ENCODE measurements around the gene KRT78.

KRT78 gene

DNA sequence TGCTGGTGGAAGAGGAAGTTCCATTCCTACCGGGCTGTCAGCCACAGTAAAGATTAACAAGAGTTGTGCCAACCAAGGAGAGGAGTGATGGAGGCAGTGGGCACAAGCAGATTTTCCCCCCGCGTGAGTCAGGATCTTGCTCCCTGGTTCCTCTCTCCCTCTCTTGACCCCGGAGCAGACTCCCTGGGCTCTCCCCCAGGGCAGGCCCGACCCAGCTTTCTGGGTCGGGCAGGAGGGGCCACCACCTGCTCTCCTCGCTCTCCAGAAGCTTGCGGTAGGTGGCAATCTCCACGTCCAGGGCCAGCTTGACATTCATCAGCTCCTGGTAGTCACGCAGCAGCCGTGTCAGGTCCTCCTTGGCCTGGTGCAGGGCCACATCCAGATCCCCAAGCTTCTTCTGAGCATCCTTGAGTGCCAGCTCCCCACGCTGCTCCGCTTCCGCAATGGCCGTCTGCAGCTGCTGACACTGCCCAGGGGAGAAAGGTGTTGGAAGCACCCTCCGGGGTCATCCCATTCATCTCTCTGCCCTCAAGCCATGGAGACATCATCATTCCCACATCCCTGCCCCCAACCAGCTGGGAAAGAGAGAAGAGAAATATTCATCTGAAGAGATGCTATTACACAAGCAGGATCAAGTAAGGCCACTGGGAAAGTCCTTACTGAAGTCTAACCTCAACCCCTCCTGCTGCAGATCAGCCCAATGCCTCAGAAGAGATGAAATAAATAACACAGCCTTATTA lies 25.9 kb downstream of the KRT78 start:
- no peak for DNase-seq

DNA sequence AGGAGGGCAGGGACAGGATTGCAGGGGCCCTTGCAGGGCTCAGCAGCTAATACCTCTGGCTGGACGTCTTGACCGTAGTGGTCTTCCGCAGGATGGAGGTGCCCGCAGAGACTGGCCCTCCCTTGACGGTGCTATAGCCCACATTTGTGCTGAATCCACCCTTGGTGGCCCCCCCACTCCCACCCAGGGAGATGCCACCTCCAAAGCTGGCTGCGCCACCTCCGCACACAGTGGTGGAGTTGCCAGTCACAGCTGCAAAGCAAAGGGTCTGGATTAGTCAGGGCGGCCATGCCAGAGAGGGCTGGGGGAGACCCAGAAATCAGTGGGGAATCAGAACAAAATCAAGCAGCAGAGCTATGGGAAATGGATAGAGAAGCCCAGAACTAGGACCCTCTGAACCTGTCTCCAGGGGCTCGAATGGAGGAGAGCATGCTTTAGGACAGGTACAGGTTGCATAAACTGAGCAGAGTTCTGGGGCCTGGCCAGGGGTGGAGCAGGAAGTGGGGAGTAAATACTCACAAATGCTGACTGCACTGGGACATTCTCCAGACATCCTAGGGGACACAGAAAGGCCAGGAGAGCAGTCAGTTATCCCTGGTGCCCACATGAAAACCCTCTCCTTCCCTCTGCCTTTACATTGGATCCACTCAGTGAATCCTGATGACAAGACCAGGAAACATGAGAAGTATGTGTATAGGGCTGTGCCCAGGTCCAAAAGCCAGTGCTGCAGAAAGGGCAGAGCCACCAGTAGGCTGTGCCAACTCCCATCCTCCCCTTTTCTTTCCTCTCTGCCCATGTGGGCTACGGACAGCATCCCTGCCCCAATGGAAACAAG lies 26.8 kb downstream of the KRT78 start:
- no peak for DNase-seq

DNA sequence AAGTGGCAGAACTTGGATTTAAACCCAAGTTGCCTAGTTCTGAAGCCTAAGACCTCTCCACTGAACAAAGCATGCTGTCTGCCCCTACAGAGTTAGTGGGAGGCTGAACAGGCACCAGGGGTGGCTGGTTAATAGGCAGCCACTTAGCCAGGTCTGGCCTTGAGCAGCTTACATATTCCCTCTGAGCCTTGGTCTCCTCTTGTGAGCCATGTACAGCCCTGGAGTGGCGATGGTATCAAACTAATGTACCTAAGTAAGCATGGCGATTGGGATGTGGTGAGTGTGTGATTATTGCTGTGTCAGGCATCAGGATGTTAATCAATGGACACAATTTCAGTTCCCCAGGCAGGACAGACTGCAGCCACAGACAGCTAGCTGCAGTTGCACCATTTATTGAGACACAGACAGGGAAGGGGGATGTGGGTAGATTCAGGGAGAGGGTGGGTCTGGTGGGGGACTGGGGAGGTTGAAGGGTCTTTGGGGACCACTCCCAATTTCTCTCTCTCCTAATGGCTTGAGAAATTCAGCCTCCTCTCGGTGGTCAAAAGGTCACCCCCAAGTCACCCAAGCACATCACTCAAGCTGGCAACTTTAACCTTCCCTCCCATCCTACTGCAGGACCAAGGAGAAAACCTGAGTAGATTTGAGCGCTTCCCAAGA lies 27.6 kb downstream of the KRT78 start:
- DNase-seq = no peak

DNA sequence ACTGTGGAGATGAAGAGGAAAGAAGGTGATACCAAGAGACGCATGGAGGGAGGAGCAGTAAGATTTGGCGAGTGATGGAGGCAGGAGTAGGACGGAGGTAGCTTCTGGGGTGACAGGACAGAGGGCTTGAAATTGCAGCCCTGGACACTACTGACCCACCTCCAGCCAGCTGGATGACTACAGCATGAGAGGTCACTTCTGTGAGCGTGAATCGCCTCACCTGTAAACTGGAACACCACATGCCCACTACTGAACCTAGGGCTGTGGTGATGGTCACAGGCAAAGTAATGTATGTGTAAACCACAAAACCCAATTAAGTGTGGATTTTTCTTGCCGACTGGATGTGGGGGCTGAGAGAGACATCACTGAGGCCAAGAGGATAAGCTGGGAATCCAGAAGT lies 28.3 kb downstream of the KRT78 start:
- no peak for DNase-seq

DNA sequence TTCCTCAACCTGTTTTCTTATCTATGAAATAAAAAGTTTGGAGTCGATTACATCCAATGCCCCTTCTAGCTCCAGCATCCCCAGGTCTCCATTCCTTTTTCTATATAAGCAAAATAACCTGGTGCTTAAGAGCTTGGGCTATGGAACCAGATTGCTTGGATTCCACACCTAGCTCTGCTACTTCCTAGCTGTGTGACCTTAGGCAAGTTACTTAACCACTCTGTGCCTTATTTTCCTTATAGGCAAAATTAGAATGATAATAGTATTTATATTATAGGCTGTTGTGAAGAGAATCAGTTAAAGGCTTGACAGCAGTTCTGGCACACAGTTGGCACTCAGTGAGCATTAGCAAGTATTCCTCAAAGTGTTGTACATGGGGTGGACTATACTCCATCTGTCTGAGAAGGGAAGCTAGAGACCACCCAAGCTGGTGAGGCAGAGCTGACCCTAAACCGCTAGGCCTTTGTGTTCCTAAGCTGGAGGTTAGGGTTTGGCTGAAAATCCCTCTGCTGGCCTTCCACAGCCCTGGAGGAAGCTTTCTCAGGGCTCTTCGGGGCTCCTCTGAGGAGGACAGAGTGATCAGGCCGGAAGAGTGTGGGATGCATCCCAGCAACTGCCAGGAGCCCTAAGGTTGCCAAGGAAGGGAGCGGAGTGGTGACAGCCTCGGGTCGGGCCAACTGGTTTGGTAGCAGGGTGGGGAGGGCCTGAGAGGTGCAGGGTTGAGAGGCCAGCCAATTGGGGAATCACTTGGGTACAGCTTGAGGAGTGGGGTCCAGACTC lies 28.9 kb downstream of the KRT78 start:
- DNase-seq = no peak

DNA sequence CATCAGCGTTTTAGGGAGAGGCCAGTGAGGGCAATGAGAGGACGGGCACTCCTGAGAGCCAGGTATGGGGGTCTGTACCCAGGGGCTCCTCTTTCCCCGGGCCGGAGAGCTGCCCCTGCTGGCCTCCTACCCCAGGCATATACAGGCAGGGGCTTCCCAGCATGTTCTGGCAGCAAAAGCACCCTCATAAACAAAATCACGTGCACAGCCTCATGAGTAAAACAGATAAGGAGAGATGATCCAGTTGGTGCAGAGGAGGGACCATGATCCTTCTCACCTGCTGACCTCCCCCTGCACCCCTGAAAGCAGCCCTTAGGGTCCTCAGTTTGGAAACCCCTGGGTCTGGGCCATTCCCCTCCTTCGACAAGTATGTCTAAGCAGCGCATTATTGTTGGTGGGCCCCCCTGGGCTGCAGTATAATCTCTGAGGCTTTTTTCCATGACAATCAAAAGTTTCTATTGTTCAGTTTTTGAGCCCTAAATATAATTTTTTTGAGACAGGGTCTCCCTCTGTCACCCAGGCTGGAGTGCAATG lies 29.8 kb downstream of the KRT78 start:
- DNase-seq = no peak

DNA sequence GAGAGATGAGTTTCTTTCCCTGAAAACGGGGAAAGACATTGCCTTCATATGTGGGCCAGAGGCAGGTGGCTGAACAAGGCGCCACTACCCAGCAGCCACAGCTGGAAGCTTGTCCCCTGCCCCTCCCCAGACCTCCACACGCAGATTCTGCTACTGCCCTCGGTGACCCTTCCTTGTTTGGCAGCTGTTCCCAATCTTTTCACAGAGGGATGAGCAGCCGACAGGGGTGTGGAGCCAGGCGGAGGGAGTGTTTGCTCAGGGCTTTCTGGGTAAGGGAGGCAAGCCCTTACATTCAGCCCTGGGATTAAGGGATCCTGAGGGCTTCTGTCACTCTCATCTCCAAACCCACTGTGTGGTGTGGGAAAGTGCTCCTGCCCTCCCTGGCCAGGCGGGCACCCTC lies 30.4 kb downstream of the KRT78 start:
- DNase-seq = peak; percentile 63 to 75

DNA sequence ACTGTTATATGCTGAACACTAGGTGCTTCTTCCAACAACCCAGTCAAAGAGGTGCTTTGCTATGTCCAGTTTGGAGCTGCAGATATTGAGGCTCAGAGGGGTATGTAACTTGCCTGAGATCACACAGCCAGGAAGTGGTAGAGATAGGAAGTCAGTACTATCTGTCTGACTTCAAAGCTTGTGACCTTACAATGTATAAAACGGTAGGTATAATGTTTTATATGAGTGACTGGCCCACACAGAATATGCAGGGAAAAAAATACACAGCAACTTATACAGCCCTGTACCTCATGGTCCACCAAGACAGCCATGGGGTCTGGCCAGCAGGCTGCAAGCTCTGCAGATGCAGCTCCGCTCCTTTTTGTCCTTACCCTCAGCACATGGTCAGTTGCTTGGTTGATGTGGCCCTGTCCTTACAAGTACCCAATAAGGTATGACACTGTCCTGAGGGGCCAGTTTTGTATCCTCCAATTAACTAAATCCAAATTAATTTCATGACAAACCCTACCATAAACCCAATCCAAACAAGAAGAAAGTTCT lies 31.0 kb downstream of the KRT78 start:
- DNase-seq = no peak

DNA sequence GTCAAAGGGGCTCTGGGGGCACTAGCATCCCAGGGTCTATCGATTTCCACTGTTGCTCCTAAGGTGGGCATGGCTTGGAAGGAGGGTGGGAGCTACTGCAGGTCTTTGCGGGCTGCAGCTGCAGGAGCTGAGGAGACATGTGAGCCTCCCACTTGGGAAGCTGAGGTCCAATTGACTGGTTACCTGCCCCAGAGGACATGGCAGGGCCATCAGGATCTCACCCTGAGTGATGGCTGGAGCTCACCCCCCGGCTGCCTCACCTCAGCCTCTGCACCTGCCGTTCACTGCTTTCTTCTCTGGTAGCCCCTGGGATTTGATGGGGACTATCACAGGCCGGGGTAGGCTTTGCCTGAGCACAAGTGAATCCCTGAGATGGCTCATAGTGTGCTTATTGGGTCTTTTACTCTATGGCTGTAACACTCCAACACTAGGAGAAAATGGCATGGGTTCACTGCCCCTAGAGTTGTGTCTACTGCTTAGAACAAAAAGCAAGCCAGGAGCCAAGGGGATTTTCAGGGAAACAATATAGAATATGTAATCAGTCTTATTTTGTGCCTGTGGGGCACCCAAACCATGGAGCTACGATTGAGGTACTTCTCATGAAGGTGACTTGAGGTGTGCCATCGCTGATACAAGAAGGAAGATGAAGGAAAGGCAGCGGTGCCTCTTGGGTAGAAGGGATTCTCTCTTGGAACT lies 31.6 kb downstream of the KRT78 start:
- DNase-seq = no peak

DNA sequence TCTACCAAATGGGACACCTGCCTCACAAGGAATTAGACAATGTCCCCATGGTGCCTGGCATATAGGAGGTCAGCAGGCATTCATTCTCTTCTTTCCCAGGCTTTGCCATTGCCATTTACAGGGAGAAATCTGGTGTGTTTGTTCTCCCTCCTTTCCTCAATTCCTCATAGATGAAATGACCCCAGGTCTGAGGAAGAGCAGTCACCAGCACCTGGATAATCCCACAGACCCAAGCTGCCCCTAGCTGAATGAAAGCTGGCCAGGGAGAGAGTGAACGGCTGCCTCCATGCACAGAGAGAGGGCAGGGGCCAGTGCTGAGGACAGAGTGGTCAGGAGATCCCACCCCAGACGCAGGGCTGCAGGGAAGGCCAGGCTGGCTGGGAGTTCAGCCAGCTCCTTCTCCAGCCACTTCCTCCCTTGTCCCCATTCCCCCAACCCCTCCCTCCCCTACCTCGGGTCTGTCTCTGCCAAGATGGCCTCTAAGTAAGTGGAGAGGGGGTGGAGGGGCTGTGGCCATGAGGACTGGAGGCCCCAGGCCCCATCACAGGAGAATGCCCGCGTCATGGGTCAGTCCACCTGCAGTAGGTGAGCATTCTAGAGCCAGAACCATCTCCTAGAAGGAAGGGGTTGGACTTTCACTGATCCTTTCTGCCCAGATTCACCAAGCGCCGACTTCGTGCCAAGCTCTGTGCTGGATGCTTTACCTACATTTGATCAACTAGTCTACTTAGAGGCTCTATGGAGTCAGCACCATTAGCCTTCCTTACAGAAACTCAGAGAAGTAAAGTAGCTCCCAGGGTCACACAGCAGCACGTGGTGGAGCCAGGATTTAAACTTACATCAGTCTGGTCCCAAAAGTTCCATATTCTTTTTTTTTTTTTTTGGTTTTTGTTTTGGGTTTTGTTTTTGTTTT lies 32.9 kb downstream of the KRT78 start:
- DNase-seq = no peak

DNA sequence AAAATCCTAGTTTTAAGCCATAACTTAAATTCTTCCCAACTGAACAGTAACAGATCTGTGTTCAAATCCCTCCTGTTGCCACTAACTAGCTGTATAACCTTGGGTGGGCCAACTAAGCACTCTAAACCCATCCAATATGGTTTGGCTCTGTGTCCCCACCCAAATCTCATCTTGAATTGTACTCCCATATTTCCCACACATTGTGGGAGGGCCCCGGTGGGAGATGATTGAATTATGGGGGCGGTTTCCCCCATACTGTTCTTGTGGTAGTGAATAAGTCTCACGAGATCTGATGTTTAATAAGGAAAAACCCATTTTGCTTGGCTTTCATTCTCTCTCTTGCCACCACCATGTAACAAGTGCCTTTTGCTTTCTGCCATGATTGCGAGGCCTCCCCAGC lies 33.6 kb downstream of the KRT78 start:
- DNase-seq = no peak

DNA sequence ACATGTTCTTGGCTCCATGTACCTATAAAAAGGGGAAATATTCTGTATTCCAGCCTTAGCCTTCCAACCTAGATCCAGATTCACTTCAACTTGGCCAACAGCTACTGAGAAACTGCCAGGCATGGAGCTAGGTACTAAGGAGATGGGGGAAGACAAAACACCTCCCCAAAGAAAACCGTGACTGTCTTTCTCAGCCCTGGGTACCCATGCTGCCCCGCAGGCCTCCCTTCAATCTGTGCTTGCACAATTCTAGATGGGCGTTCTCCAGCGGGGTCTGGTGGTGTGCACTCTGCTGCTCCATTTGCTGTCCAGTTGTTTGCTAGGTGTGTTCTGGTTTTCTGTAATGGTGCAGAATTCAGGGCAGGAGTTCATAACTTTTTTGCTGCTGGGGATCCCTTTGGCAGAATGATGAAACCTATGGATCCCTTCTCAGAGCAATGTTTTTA lies 34.1 kb downstream of the KRT78 start:
- no peak for DNase-seq

DNA sequence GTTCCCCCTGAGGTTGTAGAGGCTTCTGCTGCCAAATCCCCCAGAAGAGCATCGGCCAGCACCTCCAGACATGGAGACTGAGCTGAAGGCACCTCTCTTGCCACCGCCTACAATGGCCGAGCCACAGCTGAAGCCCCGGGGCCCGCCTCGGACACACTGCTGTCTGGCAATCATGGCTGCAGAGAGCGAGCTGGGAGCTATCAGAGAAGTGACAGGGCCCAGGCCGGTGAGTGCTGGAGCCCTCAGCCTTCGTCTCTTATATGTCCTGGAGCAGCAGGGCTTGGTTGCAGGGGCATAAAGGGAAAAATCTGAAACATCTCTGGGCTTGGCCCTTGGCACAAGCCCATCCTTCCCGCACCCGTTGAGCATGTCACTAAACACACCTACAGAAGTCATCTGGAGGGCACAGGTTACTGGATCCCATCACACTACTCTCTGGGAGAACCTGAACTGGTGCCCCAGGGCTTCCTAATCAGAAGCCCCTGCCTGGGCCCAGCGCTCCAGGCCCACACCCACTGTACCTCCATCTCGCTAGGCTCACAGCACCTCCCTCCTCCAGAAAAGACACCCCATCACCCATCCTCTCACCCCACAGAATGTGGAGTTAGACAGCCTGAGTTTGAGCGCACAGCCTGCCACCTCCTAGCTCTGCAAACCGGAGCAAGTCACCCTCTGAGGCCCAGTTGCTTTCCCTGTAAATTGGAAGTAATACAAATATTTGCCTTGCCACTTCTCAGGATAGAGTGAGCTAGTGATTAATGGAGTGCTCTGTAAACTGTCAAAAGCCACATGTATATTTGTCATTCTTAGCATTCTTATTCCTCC lies 34.7 kb downstream of the KRT78 start, which contains the start of gene KRT4:
Gene KRT4 (minus strand): TSS at position 232 of the 825 bp plus-strand sequence. CDS start 58 bp downstream, at position 174.
- peak in 1 of 2 experiments; percentile 15 for DNase-seq

DNA sequence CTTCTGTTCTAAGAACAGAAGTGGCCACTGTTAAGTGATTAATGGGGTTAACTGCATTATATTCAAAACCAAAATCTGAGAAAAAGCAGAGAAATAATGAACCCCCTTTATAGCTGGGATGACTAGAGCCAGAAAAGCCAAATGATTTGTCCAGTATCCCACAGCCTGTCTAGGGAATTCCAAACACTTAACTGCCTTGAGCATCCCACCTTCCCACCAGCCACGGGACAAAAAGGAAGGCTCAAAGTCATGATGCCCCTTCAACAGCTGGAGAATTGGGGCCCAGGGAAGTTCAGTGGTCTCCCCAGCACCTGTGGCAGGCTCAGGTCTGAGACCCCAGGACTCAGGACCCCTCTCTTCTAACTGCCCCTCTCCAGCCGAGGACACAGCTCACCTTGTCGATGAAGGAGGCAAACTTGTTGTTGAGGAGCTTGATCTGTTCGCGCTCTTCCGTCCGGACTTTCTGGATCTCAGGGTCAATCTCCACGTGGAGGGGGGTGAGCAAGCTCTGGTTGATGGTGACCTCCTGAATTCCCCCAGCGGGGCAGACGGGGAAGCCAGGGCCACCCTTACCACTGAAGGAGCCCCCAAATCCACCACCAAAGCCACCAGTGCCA lies 35.5 kb downstream of the KRT78 start:
- DNase-seq = no peak

DNA sequence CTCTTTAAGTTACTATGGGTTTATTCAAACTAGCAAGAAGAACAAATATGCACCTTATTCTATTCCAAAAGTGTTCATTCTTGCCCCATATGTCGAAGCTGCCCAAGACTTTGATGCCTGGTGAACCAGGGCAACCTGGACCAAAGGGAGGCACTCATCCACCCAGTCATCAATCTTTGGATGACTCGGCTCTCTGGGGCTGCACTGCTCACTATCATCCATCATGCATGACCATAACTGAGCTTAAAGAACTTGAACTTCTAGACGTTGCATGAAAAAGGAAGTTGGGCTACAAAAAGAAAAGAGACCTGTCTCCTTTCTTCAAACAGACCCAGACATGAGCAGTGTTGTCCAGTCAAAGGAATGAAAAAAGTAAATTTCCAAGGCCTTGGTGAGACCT lies 36.0 kb downstream of the KRT78 start:
- no peak for DNase-seq

DNA sequence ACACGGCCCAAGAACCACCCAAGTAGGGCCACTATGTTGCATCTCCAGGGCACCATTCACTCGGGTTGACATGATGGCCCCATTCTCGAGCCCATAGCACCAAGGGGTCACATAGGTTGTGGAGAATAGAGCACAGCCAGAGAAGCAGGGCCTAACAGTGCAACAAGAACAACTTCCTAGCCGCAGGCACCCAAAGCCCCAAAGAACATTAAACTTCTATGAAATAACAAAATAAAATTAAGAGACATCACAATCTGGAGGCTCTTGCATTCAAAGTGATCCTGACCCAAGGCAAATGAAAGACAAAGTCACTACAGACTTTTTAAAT lies 36.8 kb downstream of the KRT78 start:
- no peak for DNase-seq

DNA sequence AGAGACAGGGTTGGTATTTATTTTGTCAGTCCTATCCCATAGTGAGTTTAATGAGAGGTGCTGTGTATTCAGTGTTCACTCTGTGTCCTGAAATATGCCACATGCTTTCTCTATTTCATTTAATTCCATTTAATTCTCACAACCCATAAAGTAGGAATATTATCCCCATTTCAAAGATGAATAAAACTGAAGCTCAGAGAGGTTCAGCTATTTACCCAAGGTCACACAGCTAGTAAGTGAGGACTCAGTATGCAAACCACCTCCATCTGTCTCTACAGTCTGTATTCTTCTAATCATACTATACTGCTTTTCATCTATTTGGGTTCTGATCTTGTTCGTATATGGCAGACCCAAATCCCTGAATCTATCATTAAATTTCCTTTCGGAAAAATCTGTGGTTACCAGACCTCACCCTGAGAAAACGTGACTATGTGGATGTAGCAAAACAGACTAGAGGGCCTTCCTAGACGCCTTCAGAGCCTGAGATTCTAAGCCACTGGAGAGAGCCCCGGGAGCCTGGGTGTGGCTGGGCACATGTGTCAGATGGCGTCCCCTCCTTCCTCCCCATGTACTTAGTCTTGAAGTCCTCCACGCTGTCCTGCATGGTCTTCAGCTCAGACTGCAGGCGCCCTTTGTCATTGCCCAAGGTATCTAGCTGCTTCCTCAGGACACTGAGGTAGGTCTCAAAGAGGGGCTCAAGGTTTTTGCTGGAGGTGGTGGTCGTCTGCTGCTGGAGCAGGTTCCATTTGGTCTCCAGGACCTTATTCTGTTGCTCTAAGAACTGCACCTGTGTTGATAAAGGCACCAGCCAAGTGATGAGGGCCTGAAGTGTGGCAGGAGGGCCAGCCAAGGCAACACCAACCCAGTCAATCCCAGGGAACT lies 37.4 kb downstream of the KRT78 start:
- no peak for DNase-seq

DNA sequence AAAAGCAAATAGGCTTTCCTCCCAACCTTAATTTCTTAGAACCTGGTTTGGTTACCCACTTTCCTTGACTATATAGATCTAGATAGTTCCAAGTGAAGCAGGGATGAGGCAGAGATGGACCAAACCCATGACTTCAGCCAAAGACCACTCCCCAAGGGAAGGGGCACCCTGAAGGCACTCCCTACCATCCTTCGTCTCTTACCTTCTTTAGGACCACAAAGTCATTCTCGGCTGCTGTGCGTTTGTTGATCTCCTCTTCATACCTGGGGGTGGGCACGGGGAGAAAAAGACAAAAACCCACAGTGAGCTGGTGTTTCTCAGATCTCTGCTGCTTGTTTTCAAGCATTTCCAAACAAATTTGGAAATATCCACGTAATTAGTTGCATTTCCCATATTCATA lies 38.2 kb downstream of the KRT78 start:
- DNase-seq = no peak
